Stomach (tissue), 4 donors: ENCODE results near the gene SH3BGRL2.

Source experiments
- EP300 ChIP-seq: sonication (generic); formaldehyde crosslinking; IDR thresholded peaks from one replicate; pipeline ENCODE4 v1.6.1; 2017; ENCODE audit warnings: antibody characterized with exemption
- POLR2A ChIP-seq, 4 donors: fragments of 450-650 bp; IDR thresholded peaks; one replicate each; pipeline ENCODE4 v1.6.1; 2016; ENCODE audit warnings: antibody characterized with exemption in 4 of 4, control low read depth in 2 of 4, mild to moderate bottlenecking in 1 of 4, moderate library complexity in 1 of 4
- TF ChIP-seq, protein P1 (sequence below), 7 experiments: fragments of 450-650 bp in 4 of 7; fragments of 200-600 bp in 3 of 7; sonication (generic) in 3 of 7; IDR thresholded peaks; one replicate each; pipeline ENCODE4 v1.5.1; 2016 to 2019; ENCODE audit warnings: antibody characterized with exemption in 7 of 7, control low read depth in 2 of 7, mild to moderate bottlenecking in 1 of 7

- TF ChIP-seq, protein P1, sequence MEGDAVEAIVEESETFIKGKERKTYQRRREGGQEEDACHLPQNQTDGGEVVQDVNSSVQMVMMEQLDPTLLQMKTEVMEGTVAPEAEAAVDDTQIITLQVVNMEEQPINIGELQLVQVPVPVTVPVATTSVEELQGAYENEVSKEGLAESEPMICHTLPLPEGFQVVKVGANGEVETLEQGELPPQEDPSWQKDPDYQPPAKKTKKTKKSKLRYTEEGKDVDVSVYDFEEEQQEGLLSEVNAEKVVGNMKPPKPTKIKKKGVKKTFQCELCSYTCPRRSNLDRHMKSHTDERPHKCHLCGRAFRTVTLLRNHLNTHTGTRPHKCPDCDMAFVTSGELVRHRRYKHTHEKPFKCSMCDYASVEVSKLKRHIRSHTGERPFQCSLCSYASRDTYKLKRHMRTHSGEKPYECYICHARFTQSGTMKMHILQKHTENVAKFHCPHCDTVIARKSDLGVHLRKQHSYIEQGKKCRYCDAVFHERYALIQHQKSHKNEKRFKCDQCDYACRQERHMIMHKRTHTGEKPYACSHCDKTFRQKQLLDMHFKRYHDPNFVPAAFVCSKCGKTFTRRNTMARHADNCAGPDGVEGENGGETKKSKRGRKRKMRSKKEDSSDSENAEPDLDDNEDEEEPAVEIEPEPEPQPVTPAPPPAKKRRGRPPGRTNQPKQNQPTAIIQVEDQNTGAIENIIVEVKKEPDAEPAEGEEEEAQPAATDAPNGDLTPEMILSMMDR (IDR thresholded peaks at IDR 0.05) = no peak
- TF ChIP-seq EP300 = no peak
- TF ChIP-seq POLR2A (IDR thresholded peaks at IDR 0.05) = no peak
These were observed 73.1 kb downstream of the SH3BGRL2 start for GRCh38 chr6:79704200-79704599.
